ENCODE results near the gene TMEM263. TPM values are rescaled to one million over a fixed set of nuclear protein-coding genes. Genes with fewer than 3 reads are reported as not detected.

TMEM263 gene
- total RNA-seq, 4 donors from 2014 or later, result 26.4 to 43.7 (median 35.9) TPM

DNA sequence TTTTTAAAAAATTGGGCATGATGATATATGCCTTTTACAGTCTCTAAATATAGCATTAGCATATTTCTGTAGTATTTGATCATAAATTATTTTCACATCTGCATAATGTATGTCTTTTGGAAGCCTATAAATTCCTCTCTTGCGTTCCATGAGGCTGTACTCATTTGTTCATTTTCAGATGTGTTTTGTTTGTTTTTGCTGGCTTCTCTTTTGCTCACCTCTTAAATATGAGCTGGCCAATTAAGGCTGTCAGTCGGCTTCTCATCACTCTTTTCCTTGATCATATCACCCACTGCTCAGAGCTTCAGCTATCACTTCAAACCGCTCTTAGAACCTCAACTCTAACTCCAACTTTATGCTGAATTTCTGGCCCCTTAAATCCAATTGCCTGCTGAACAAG lies 6.6 kb downstream of the TMEM263 start:
- TF ChIP-seq, protein P1, sequence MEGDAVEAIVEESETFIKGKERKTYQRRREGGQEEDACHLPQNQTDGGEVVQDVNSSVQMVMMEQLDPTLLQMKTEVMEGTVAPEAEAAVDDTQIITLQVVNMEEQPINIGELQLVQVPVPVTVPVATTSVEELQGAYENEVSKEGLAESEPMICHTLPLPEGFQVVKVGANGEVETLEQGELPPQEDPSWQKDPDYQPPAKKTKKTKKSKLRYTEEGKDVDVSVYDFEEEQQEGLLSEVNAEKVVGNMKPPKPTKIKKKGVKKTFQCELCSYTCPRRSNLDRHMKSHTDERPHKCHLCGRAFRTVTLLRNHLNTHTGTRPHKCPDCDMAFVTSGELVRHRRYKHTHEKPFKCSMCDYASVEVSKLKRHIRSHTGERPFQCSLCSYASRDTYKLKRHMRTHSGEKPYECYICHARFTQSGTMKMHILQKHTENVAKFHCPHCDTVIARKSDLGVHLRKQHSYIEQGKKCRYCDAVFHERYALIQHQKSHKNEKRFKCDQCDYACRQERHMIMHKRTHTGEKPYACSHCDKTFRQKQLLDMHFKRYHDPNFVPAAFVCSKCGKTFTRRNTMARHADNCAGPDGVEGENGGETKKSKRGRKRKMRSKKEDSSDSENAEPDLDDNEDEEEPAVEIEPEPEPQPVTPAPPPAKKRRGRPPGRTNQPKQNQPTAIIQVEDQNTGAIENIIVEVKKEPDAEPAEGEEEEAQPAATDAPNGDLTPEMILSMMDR (IDR thresholded peaks at IDR 0.05), result no peak
- no peak for ATAC-seq (ENCODE audit: low FRiP score)
- DNase-seq (ENCODE audit: low spot score), result no peak

DNA sequence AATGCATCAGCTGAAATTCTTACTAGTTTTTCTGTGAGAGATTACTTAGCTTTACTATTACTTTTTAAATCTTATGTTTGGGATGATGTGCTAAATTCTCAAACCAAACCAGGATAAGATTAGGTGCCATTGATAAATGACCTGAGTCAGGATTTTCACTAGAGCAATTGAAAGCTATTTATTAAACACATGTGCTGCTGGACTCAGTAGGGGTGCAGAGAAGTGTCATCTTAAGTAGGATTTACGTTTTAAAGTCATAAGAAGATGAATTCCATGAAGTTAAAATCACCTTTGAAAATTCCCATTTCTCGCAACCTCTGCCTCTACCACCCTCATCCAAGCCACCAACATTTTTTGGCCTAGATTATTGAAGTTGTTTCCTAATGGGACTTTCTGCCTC lies 8.8 kb downstream of the TMEM263 start:
- TF ChIP-seq, protein P1 (IDR thresholded peaks at IDR 0.05), result no peak
- DNase-seq (ENCODE audit: low spot score) (no peak), ATAC-seq (ENCODE audit: low FRiP score) (no peak)

DNA sequence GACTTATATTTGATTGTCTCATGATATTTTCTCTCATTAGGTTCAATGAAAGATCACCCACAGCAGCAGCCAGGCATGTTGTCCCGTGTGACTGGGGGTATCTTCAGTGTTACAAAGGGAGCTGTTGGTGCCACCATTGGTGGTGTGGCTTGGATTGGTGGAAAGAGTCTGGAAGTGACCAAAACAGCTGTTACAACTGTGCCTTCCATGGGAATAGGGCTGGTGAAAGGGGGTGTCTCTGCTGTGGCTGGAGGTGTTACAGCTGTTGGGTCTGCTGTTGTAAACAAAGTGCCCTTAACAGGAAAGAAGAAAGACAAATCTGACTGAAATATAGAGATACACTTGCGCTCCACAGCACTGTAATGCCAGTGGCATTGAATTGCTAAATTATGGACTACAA lies 15.4 kb downstream of the TMEM263 start:
- TF ChIP-seq, protein P1 (IDR thresholded peaks at IDR 0.05), result no peak
- DNase-seq (ENCODE audit: low spot score), result no peak
- no peak for ATAC-seq (ENCODE audit: low FRiP score)

DNA sequence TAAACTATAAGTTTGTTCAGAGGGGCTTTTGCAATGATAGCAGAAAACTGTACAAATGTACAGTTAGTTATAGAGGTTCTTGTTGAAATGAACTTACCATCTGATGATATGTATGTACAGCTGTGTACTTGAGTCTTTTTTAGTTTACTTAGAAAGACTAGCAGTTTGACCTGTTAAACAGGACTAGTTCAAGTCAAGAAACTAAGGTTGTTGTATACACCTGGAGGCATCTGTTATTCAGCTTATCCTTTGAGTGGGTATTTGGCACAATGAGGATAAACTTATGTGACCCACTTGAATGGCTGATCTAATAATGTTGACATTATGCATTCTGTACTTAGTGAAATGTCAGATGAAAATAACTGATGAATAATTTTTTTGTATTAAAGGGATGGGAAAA lies 17.8 kb downstream of the TMEM263 start:
- no peak for DNase-seq (ENCODE audit: low spot score)
- no peak for ATAC-seq (ENCODE audit: low FRiP score)
- TF ChIP-seq, protein P1 (IDR thresholded peaks at IDR 0.05), result no peak

DNA sequence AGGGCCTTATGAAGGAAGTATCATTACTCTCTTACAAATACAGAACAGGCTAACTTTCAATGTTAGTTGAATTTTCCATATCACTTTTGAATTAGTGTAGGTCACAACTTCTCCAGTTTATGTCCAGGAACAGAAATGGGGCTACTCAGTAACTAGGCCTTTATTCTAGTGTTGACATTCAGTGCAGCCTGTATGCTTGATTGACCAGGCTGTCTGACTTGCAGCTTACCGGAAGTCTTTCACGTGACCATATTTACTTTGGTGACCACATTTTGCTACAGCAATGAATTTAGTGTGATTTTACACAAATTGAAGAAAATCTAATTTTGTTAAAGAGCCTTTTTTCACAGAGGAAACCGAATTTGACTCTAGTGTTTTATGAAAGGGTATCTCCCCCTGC lies 18.8 kb downstream of the TMEM263 start:
- ATAC-seq (ENCODE audit: low FRiP score) (no peak), DNase-seq (ENCODE audit: low spot score) (no peak)
- TF ChIP-seq, protein P1 (IDR thresholded peaks at IDR 0.05), result no peak

DNA sequence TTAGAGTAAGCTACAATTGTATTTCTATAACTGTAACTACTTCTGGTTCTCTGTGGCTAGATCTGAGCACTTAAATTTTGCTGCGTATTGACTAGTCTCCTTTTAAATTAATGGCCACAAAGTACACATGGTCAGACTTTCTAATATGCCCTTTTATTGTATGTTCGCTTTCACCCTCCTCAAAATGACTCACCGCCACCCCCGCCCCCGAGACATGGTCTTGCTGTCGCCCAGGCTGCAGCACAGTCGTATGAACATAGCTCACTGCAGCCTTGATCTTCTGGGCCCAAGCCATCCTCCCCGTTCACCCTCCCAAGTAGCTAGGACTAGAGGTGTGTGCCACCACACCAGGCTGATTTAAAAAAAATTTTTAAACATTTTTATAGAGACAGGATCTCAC lies 19.4 kb downstream of the TMEM263 start:
- ATAC-seq (ENCODE audit: low FRiP score), result no peak
- DNase-seq (ENCODE audit: low spot score), result no peak
- TF ChIP-seq, protein P1 (IDR thresholded peaks at IDR 0.05), result no peak

DNA sequence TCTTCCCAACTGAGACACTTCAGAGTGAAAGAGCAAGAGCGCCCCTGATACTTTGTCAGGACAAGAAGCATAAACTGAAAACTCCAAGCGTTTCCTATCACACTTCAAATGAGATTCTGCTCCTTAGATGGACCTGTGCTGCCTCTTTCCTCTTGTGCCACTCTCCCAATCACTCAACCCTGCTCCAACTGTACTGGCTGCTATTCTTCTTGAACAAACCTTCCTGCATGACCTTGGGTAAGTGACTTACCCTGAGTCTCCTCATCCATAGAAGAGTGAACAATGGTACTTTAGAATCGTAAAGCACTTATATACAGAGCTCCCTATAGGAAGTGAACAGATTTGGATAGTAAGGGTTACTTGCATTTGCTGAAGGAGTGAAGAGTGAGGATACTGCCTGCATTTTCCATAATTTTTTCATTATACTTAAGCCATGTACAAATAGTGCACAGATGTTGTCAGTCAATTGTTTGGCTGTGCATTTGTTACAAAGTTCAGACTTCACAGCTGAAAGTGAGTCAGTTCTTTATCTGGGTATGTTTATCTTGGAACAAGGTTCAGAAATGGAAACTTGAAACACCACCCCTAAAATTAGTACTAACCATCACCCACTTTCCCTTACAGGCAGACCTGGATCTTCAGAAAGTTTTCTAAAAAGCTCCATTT lies 20.4 kb downstream of the TMEM263 start:
- TF ChIP-seq, protein P1 (IDR thresholded peaks at IDR 0.05), result no peak
- ATAC-seq (ENCODE audit: low FRiP score) (no peak), DNase-seq (ENCODE audit: low spot score) (no peak)

All from omental fat pad (tissue), 4 donors.